PC-3 (cell line): ENCODE data around the gene CELF5. TPM values are rescaled to one million over a fixed set of nuclear protein-coding genes. Genes with fewer than 3 reads are reported as not detected.

ENCODE experiments used
- ATAC-seq: fragments of 200-7000 bp; cut with Tn5 transposase; 2 replicates; pipeline ENCODE4 v1.9.1; 2020; ENCODE audit warnings: mild to moderate bottlenecking, moderate library complexity
- BruUV-seq: library from RNA; stranded (reverse); fragments of 400-500 nt; replicated peaks from 2 replicates; lab custom pipeline; 2021; lab: Mats Ljungman, UMichigan
- CTCF ChIA-PET: fragments of 300-600 bp; sonication (Branson Sonifier 250); formaldehyde crosslinking; loops from one replicate; lab custom pipeline; 2022; ENCODE audit warnings: antibody characterized with exemption; lab: Charles Lee
- POLR2A ChIA-PET: fragments of 300-600 bp; sonication (Branson Sonifier 250); formaldehyde crosslinking; loops from one replicate; lab custom pipeline; 2022; ENCODE audit warnings: antibody characterized with exemption; ENCODE audit not compliant: unreplicated experiment; lab: Charles Lee
- DNase-seq: peaks from one replicate; pipeline ENCODE4 v3.0.0-alpha.2; 2015
- H2AFZ ChIP-seq: fragments of 300-600 bp; sonication (generic); 2 replicates; pipeline ENCODE4 v1.6.0; 2016; ENCODE audit warnings: antibody characterized with exemption, low read length
- H3F3A ChIP-seq: fragments of 300-600 bp; sonication (generic); one replicate; pipeline ENCODE4 v1.6.0; 2017; ENCODE audit warnings: antibody characterized with exemption, low read length, control low read depth, mild to moderate bottlenecking; ENCODE audit not compliant: unreplicated experiment
- H3K27ac ChIP-seq: fragments of 300-600 bp; sonication (generic); 2 replicates; pipeline ENCODE4 v1.5.1; 2016; ENCODE audit warnings: mild to moderate bottlenecking, low read length
- H3K27me3 ChIP-seq: fragments of 300-600 bp; sonication (generic); 2 replicates; pipeline ENCODE4 v1.6.1; 2016; ENCODE audit warnings: low read length, mixed read lengths
- H3K36me3 ChIP-seq: fragments of 300-600 bp; sonication (generic); 2 replicates; pipeline ENCODE4 v1.6.1; 2016; ENCODE audit warnings: low read depth, mixed run types, low read length, mixed read lengths
- H3K4me1 ChIP-seq: fragments of 300-600 bp; sonication (generic); 2 replicates; pipeline ENCODE4 v1.5.1; 2016; ENCODE audit warnings: low read length; ENCODE audit not compliant: insufficient read depth
- H3K4me2 ChIP-seq: fragments of 300-600 bp; sonication (generic); 2 replicates; pipeline ENCODE4 v1.6.0; 2016; ENCODE audit warnings: low read length
- H3K4me3 ChIP-seq: fragments of 300-600 bp; sonication (generic); 2 replicates; pipeline ENCODE4 v1.5.1; 2016; ENCODE audit warnings: mild to moderate bottlenecking, low read length, mixed read lengths
- H3K79me2 ChIP-seq: fragments of 300-600 bp; sonication (generic); 2 replicates; pipeline ENCODE4 v1.6.1; 2017; ENCODE audit warnings: low read length, mixed read lengths
- H3K9ac ChIP-seq: fragments of 300-600 bp; sonication (generic); 2 replicates; pipeline ENCODE4 v1.6.0; 2016; ENCODE audit warnings: mild to moderate bottlenecking, low read length
- H3K9me2 ChIP-seq: fragments of 300-600 bp; sonication (generic); replicated peaks from 2 replicates; pipeline ENCODE4 v1.6.1; 2016; ENCODE audit warnings: mixed run types, low read length, mixed read lengths
- H3K9me3 ChIP-seq: fragments of 300-600 bp; sonication (generic); 2 replicates; pipeline ENCODE4 v1.6.1; 2016; ENCODE audit warnings: low read length, mixed read lengths
- H4K20me1 ChIP-seq: fragments of 300-600 bp; sonication (generic); 2 replicates; pipeline ENCODE4 v1.6.1; 2016; ENCODE audit warnings: low read length, mixed read lengths
- CTCF ChIP-seq: fragments of 300-600 bp; sonication (generic); conservative IDR thresholded peaks from 2 replicates; pipeline ENCODE4 v1.5.1; 2017; ENCODE audit warnings: antibody characterized with exemption, low read depth, mild to moderate bottlenecking, low read length
- EZH2 ChIP-seq: fragments of 300-600 bp; sonication (generic); IDR thresholded peaks from one replicate; pipeline ENCODE4 v1.6.1; 2017; ENCODE audit warnings: antibody characterized with exemption, mild to moderate bottlenecking, low read length; ENCODE audit not compliant: unreplicated experiment
- EZH2phosphoT487 ChIP-seq: fragments of 300-600 bp; sonication (generic); IDR thresholded peaks from 2 replicates; pipeline ENCODE4 v1.6.1; 2018; ENCODE audit warnings: mild to moderate bottlenecking, antibody characterized with exemption, low read length, borderline replicate concordance
- intact Hi-C: fragments of 100-400 bp; cut with micrococcal nuclease; formaldehyde crosslinking; loops from 2 replicates; pipeline ENCODE4 v1.9.0; 2023
- total RNA-seq: library from RNA; depleted of rRNA; stranded (reverse); fragments of >200 nt; gene quantifications from 2 replicates; pipeline ENCODE4 v1.2.3, GENCODE V29; 2014

Gene CELF5
- total RNA-seq, 1 experiment from 2014 or later, result 0.44 TPM

- POLR2A ChIA-PET, result no interaction called here
- intact Hi-C loops, result no loop called here
These were observed 20.4 kb upstream of the CELF5 start for GRCh38 chr19:3203805-3204645.

GRCh38 chr19:3204646-3205275 is 19.7 kb upstream of the CELF5 start:
- ChIA-PET POLR2A (no interaction called here), CTCF (no interaction called here)
- BruUV-seq, result no TSS peak
- no peak for ATAC-seq
- H2AFZ ChIP-seq, result no peak overlapping the region
- H3K9me3 ChIP-seq, result no peaks in the 10 kb centered on the region
- no peaks in the 10 kb centered on the region for H3K4me1 ChIP-seq
- H3K9ac ChIP-seq, result no peak overlapping the region
- no peak overlapping the region for H3K27ac ChIP-seq
- no peak for TF ChIP-seq EZH2phosphoT487
- no peak for TF ChIP-seq EZH2
- TF ChIP-seq CTCF, result no peak
- H4K20me1 ChIP-seq, result no peaks in the 10 kb centered on the region
- no peaks in the 10 kb centered on the region for H3K9me2 ChIP-seq
- H3K4me3 ChIP-seq, result no peak overlapping the region
- intact Hi-C loops, result no loop called here
- no peaks in the 10 kb centered on the region for H3F3A ChIP-seq
- H3K79me2 ChIP-seq, result no peaks in the 10 kb centered on the region
- no peaks in the 10 kb centered on the region; the same call in 1 of the 2 replicates for H3K36me3 ChIP-seq
- H3K4me2 ChIP-seq, result no peak overlapping the region
- DNase-seq, result no peak
- H3K27me3 ChIP-seq, result no peaks in the 10 kb centered on the region

More at GRCh38 chr19:3203805-3204645, 20.4 kb upstream of the CELF5 start:
- no peaks in the 10 kb centered on the region for H3F3A ChIP-seq
- no peaks in the 10 kb centered on the region for H3K4me1 ChIP-seq
- H4K20me1 ChIP-seq, result no peaks in the 10 kb centered on the region
- CTCF ChIA-PET, result no interaction called here
- H2AFZ ChIP-seq, result no peak overlapping the region
- DNase-seq (no peak), ATAC-seq (no peak)
- H3K4me3 ChIP-seq, result no peak overlapping the region
- H3K9ac ChIP-seq, result no peak overlapping the region
- H3K4me2 ChIP-seq, result no peak overlapping the region
- no peaks in the 10 kb centered on the region for H3K79me2 ChIP-seq
- no peak overlapping the region for H3K27ac ChIP-seq
- H3K9me2 ChIP-seq, result no peaks in the 10 kb centered on the region
- no peak for TF ChIP-seq CTCF
- no peak for TF ChIP-seq EZH2phosphoT487
- no peak for TF ChIP-seq EZH2
- no TSS peak for BruUV-seq
- H3K36me3 ChIP-seq, result no peaks in the 10 kb centered on the region; the same call in 1 of the 2 replicates
- H3K27me3 ChIP-seq, result no peaks in the 10 kb centered on the region
- no peaks in the 10 kb centered on the region for H3K9me3 ChIP-seq
